Renal pelvis (tissue), 12 donors: ENCODE data around the gene RTN4IP1. TPM values are rescaled to one million over a fixed set of nuclear protein-coding genes. Genes with fewer than 3 reads are reported as not detected.

Experiments
- DNase-seq: peaks from one replicate; pipeline ENCODE4 v3.0.0-alpha.2; 2013
- long read RNA-seq, 16 experiments: transcript quantifications; one replicate each; lab custom pipeline, GENCODE V29; 2026
- polyA plus RNA-seq, 3 donors: library from polyadenylated mRNA; unstranded; fragments of 120-200 nt; gene quantifications; one replicate each; pipeline ENCODE4 v1.2.1, GENCODE V29; 2013; ENCODE audit not compliant: insufficient read length in 3 of 3

RTN4IP1 gene, protein sequence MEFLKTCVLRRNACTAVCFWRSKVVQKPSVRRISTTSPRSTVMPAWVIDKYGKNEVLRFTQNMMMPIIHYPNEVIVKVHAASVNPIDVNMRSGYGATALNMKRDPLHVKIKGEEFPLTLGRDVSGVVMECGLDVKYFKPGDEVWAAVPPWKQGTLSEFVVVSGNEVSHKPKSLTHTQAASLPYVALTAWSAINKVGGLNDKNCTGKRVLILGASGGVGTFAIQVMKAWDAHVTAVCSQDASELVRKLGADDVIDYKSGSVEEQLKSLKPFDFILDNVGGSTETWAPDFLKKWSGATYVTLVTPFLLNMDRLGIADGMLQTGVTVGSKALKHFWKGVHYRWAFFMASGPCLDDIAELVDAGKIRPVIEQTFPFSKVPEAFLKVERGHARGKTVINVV
- 10 to 100 TPM; 10.3 to 13.7 (median 10.9) TPM for polyA plus RNA-seq
- long read RNA-seq, donor 1, transcript RTN4IP1-203 (2 exons, 433 nt), result major isoform, 6 of 28 reads
- long read RNA-seq, donor 1, partial matches to known transcripts, result 13 of 28 reads
- long read RNA-seq, donor 1, other reads (novel, unspliced or antisense), result 6 of 28 reads
- long read RNA-seq, donor 2, transcript RTN4IP1-203 (2 exons, 433 nt), result major isoform, 11 of 14 reads
- long read RNA-seq, donor 2, partial matches to known transcripts, result 0 of 14 reads
- long read RNA-seq, donor 2, other reads (novel, unspliced or antisense), result 0 of 14 reads
- long read RNA-seq, donor 3, transcript RTN4IP1-203 (2 exons, 433 nt), result major isoform, 6 of 9 reads
- long read RNA-seq, donor 3, partial matches to known transcripts, result 0 of 9 reads
- long read RNA-seq, donor 3, other reads (novel, unspliced or antisense), result 0 of 9 reads
- long read RNA-seq, donor 4, transcript RTN4IP1-203 (2 exons, 433 nt), result major isoform, 6 of 10 reads
- long read RNA-seq, donor 4, partial matches to known transcripts, result 0 of 10 reads
- long read RNA-seq, donor 4, other reads (novel, unspliced or antisense), result 0 of 10 reads
- long read RNA-seq, donor 5, transcript RTN4IP1-201 (9 exons, 1,682 nt), result major isoform, 5 of 7 reads
- long read RNA-seq, donor 5, partial matches to known transcripts, result 0 of 7 reads
- long read RNA-seq, donor 5, other reads (novel, unspliced or antisense), result 0 of 7 reads
- long read RNA-seq, donor 6, transcript RTN4IP1-203 (2 exons, 433 nt), result major isoform, 5 of 9 reads
- long read RNA-seq, donor 6, partial matches to known transcripts, result 0 of 9 reads
- long read RNA-seq, donor 6, other reads (novel, unspliced or antisense), result 0 of 9 reads
- long read RNA-seq, donor 7, partial matches to known transcripts, result 18 of 25 reads
- long read RNA-seq, donor 7, other reads (novel, unspliced or antisense), result 0 of 25 reads
- long read RNA-seq, donor 8, partial matches to known transcripts, result 0 of 1 reads
- long read RNA-seq, donor 8, other reads (novel, unspliced or antisense), result 0 of 1 reads
- long read RNA-seq, donor 9, transcript RTN4IP1-201 (9 exons, 1,682 nt), result major isoform, 7 of 11 reads
- long read RNA-seq, donor 9, partial matches to known transcripts, result 0 of 11 reads
- long read RNA-seq, donor 9, other reads (novel, unspliced or antisense), result 0 of 11 reads
- long read RNA-seq, donor 10, transcript RTN4IP1-203 (2 exons, 433 nt), result major isoform, 6 of 6 reads
- long read RNA-seq, donor 10, partial matches to known transcripts, result 0 of 6 reads
- long read RNA-seq, donor 10, other reads (novel, unspliced or antisense), result 0 of 6 reads
- long read RNA-seq, donor 11, partial matches to known transcripts, result 0 of 5 reads
- long read RNA-seq, donor 11, other reads (novel, unspliced or antisense), result 0 of 5 reads
- long read RNA-seq, donor 12, partial matches to known transcripts, result 28 of 42 reads
- long read RNA-seq, donor 12, other reads (novel, unspliced or antisense), result 8 of 42 reads
- long read RNA-seq, donor 13, transcript RTN4IP1-203 (2 exons, 433 nt), result major isoform, 6 of 8 reads
- long read RNA-seq, donor 13, partial matches to known transcripts, result 0 of 8 reads
- long read RNA-seq, donor 13, other reads (novel, unspliced or antisense), result 0 of 8 reads
- long read RNA-seq, donor 14, transcript RTN4IP1-203 (2 exons, 433 nt), result major isoform, 6 of 52 reads
- long read RNA-seq, donor 14, partial matches to known transcripts, result 27 of 52 reads
- long read RNA-seq, donor 14, other reads (novel, unspliced or antisense), result 15 of 52 reads
- long read RNA-seq, donor 15, transcript RTN4IP1-203 (2 exons, 433 nt), result major isoform, 5 of 6 reads
- long read RNA-seq, donor 15, partial matches to known transcripts, result 0 of 6 reads
- long read RNA-seq, donor 15, other reads (novel, unspliced or antisense), result 0 of 6 reads
- long read RNA-seq, donor 16, transcript RTN4IP1-203 (2 exons, 433 nt), result major isoform, 6 of 9 reads
- long read RNA-seq, donor 16, partial matches to known transcripts, result 0 of 9 reads
- long read RNA-seq, donor 16, other reads (novel, unspliced or antisense), result 0 of 9 reads

DNA sequence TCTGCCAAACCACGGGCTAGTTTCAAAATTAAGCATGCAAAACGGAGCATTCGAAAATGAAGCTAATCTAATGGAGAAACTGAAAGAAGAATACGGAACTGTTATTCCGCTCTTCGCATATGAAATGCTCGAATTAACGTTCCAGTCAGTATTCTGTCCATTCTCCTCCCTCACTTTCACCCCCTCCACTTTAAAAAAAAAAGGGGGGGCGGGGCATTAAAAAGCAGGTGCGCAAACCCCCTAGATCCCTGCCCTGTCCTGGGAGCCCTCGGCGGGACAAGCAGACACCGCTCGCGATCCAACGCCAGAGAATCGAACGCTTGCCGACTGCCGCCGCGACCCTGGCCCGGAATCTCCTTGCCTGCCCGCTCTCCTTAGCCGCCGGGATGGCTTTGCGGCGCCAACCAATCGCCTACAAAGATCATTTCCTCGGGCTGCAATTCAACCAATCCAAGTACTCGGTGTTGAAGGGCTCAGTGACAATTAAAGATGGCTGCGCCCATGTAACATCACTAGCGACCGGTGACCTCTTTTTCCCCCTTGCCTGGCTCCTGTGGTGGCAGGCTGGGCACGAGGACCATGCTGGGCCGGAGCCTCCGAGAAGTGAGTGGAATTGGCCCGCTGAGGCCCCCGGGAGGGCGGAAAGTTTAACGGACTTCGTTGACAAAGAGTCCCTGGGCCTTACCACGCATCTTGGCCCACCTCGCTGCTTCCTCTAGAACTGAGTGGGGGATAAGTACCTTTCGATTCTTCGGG is at the start of gene RTN4IP1, which contains the start of gene QRSL1:
Gene RTN4IP1, minus strand, starts transcription at position 396 of the 756 bp plus-strand sequence. CDS start 477 bp downstream, outside the sequence.
Gene QRSL1, plus strand, starts transcription at position 476 of the 756 bp plus-strand sequence. Its CDS starts 104 bp downstream, at position 580.
- peak; percentile 96 for DNase-seq

GRCh38 chr6:106677282-106677681 is 48.0 kb upstream of the RTN4IP1 start:
- no peak for DNase-seq

GRCh38 chr6:106674541-106675229 is 45.4 kb upstream of the RTN4IP1 start:
- no peak for DNase-seq

- DNase-seq, result no peak
Observed at GRCh38 chr6:106671651-106672050, 42.4 kb upstream of the RTN4IP1 start.

- no peak for DNase-seq
Observed at GRCh38 chr6:106670236-106670635, 40.9 kb upstream of the RTN4IP1 start.

- no peak for DNase-seq
Observed at GRCh38 chr6:106667022-106667402, 37.7 kb upstream of the RTN4IP1 start.

DNA sequence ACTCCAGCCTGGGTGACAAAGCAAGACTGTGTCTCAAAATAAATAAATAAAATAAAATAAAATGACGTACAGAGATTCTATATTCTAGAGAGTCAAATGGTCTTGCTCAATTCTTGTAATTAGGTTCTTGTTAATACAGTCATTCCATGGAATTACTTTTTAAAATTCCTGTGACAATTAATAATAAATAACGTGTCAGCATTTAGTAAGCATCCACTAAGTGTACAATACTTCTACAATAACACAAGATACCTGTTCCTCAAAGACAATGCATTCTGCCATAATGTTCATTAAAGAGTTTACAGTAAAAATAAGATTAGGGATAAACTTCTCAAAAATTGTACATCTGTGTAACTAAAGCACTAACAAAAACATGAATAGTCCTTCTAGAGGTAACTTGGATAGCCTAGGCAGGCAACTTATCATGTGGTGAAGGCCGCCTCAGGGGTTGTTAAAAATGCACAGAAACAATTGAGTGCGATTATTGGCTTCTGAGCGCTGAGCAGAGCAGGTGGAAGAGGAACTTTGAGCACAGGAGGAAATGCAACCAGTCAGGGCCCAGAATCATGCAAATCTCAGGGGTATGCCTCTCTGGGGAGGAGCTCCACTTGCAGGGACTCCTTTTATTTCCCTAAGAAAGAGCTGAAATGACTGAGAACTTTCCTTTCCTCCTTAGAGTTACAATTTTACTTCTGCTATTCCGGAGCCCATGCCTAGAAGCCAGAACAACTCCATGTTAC is 37.2 kb upstream of the RTN4IP1 start:
- DNase-seq, result no peak

GRCh38 chr6:106662458-106662857 is 33.2 kb upstream of the RTN4IP1 start:
- no peak for DNase-seq

- no peak for DNase-seq
Observed at GRCh38 chr6:106659859-106660258, 30.6 kb upstream of the RTN4IP1 start.

GRCh38 chr6:106658469-106658868 is 29.2 kb upstream of the RTN4IP1 start:
- no peak for DNase-seq

DNA sequence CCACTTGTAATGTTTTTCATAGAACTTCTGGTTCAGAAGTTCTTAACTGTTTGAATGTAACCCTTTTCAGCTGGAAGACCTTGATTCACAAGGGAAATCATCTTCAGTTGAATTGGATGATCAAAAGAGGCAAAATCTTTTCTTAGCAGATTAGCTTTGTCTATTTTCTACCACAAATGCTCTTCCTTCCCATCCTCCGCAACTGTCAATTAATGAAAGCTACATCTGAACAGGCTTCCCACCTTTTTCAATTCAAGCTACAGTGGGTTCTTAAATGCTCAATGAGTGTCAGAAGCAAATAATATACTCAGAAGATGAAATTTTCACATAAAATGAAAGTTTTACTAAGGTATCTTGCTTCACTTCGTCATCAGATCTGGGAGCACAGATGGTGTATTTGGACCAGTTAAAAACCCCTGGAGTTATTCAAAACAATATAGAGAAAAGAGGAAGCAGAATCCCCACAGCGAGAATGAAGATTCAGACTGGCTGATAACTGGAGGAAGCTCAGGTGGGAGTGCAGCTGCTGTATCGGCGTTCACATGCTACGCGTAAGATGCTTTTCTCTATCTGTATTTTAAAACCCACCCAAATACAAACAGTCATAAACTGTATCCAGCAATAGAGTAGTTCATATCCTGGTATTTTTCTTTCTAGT is 19.5 kb upstream of the RTN4IP1 start:
- DNase-seq, result no peak

- DNase-seq, result no peak
Observed at GRCh38 chr6:106643061-106643460, 13.8 kb upstream of the RTN4IP1 start.

DNA sequence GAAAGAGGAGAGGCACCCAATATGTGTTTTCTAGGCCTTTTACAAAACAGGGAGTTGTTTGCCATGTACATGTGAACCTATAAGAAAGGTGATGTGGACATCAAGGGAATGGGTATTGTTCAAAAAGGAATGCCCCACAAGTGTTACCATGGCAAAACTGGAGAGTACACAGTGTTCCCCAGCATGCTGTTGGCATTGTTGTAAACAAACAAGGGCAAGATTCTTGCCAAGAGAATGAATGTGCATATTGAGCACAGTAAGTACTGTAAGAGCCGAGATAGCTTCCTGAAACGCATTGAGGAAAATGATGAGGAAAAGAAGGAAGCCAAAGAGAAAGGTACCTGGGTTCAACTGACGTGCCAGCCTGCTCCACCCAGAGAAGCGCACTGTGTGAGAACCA is 13.2 kb upstream of the RTN4IP1 start:
- DNase-seq, result no peak

DNA sequence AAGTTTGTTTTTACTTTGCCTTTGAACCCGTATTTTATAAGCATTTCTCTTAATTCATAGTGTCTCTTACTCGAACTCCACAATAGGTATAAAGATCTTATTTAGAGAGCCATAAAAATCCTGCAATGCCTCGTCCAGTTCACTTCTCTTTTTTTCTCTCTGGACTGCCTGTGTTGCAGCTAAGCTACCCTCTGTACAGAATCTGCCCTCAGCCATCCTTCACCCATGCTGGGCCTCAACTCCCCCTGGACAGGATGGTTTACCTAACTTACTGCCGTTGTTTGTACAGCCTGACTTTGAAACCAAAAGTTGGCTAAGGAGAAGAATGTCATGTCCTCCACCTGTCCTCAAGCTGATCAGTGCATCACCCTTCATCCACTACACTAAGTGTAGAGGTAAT is 10.5 kb upstream of the RTN4IP1 start:
- DNase-seq, result no peak

- no peak for DNase-seq
Observed at GRCh38 chr6:106637717-106638341, 8.5 kb upstream of the RTN4IP1 start.
